NOMO-1 treated with DMSO at 0.1 percent for 48 hours (cell line): ENCODE measurements around the gene LUZP1.

Source experiments
- DNase-seq: peaks from one replicate; lab custom pipeline; 2025; ENCODE audit not compliant: unreplicated experiment; lab: John Stamatoyannopoulos, UW

Gene LUZP1

GRCh38 chr1:23156940-23157339 lies 11.7 kb downstream of the LUZP1 start:
- DNase-seq, result no peak

- no peak for DNase-seq
These were observed 15.5 kb downstream of the LUZP1 start for GRCh38 chr1:23152966-23153684.

GRCh38 chr1:23150742-23151141 lies 17.9 kb downstream of the LUZP1 start:
- DNase-seq, result no peak

GRCh38 chr1:23150125-23150524 lies 18.5 kb downstream of the LUZP1 start:
- DNase-seq, result no peak

GRCh38 chr1:23149114-23149513 lies 19.5 kb downstream of the LUZP1 start:
- peak; percentile 37 for DNase-seq

- no peak for DNase-seq
These were observed 20.6 kb downstream of the LUZP1 start for GRCh38 chr1:23148084-23148483.

- no peak for DNase-seq
These were observed 27.6 kb downstream of the LUZP1 start for GRCh38 chr1:23140940-23141596.

- DNase-seq, result no peak
These were observed 33.4 kb downstream of the LUZP1 start for GRCh38 chr1:23135268-23135667.

- no peak for DNase-seq
These were observed 34.6 kb downstream of the LUZP1 start for GRCh38 chr1:23134055-23134454.

- no peak for DNase-seq
These were observed 35.1 kb downstream of the LUZP1 start for GRCh38 chr1:23133587-23133986.

- DNase-seq, result no peak
These were observed 36.6 kb downstream of the LUZP1 start for GRCh38 chr1:23132033-23132432.

GRCh38 chr1:23129846-23130245 lies 38.8 kb downstream of the LUZP1 start:
- DNase-seq, result no peak

- no peak for DNase-seq
These were observed 41.9 kb downstream of the LUZP1 start for GRCh38 chr1:23126801-23127200.

- no peak for DNase-seq
These were observed 42.5 kb downstream of the LUZP1 start for GRCh38 chr1:23126200-23126599.

- no peak for DNase-seq
These were observed 43.2 kb downstream of the LUZP1 start for GRCh38 chr1:23125489-23125888.

GRCh38 chr1:23124259-23125026 lies 44.2 kb downstream of the LUZP1 start:
- no peak for DNase-seq

- DNase-seq, result no peak
These were observed 45.1 kb downstream of the LUZP1 start for GRCh38 chr1:23123528-23123927.

- DNase-seq, result no peak
These were observed 45.9 kb downstream of the LUZP1 start for GRCh38 chr1:23122796-23123195.

GRCh38 chr1:23122023-23122748 lies 46.5 kb downstream of the LUZP1 start:
- DNase-seq, result no peak

- no peak for DNase-seq
These were observed 48.3 kb downstream of the LUZP1 start for GRCh38 chr1:23120383-23120782.
